Middle frontal gyrus (tissue), 1 donor: Measurements from ENCODE around the gene RNASE13.
"Not testable (repeated sequence)": the region's sequence is repeated elsewhere in the genome, so short reads cannot be mapped to it uniquely, and the experiment has no call there.

Experiments
- DNase-seq: peaks from one replicate; pipeline ENCODE4 v3.0.0-alpha.2; 2015; ENCODE audit warnings: low spot score; ENCODE audit errors: extremely low spot score

Gene RNASE13

DNA sequence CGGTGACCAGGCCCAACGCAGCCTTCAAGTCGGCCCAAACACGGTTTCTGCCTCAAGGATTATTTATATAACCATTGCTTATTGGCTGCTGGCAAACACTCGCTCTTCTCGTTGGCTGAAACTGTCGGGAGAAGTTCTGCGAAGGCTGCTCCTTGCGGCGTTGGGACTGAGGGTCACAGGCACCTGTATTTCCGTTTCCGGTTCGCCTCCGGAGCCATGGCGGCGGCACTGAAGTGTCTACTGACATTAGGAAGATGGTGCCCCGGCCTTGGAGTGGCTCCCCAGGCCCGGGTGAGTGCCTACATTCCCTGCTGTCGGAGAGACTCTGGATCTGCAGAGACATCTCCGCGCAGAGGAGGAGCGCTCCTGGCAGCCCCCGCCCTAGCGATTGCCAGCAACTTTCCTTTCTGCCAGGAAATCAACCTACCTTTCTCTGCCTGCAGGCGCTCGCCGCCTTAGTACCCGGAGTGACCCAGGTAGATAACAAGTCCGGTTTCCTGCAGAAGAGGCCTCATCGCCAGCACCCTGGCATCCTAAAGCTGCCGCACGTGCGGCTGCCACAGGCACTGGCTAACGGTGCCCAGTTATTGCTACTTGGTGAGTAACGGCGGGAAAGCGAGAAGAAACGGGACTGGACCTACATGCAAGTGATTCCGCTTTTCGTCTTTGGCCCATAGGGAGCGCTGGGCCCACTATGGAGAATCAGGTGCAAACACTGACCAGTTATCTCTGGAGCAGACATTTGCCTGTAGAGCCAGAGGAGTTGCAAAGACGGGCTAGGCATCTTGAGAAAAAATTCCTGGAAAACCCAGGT, 44.6 kb downstream of the RNASE13 start, which contains the start of gene METTL17:
Gene METTL17, plus strand, starts transcription at position 194 of the 814 bp plus-strand sequence. Its CDS starts 23 bp downstream, at position 217.
- peak; percentile 90 for DNase-seq

DNA sequence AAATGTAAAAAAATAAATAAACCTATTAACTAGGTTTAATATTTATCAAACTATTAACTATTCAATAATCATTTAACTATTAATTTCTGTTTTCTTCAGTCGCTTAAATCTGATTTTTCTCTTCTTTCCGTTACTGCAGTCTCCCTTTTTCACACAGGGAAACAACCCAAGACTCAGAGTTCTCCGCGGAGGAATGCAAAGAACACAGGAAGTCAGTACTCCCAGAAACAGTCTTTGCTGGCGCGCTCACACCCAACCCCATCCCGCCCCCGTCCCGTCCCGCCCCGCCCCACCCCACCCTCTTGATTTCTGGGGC, 45.2 kb downstream of the RNASE13 start:
- no peak for DNase-seq

- no peak for DNase-seq
These were observed 45.7 kb downstream of the RNASE13 start for GRCh38 chr14:20988717-20989470.

GRCh38 chr14:20986811-20987210, 47.8 kb downstream of the RNASE13 start:
- no peak for DNase-seq

DNA sequence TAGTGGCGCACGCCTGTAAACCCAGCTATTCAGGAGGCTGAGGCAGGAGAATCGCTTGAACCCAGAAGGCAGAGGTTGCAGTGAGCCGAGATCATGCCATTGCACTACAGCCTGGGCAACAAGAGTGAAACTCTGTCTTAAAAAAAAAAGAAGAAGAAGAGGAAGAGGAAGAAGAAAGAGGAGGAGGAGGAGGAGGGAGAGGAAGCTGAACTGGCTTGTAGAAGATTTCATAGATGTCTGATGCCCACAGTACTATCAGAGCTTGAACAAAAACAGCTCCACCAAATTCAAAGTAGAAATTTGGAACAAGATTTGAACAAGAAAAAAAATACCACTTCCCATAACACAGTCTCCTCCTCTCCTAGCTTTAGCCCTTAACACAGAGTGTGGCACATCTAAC, 49.0 kb downstream of the RNASE13 start:
- not testable (repeated sequence) for DNase-seq
